Activated T-cell treated with anti-CD3 and anti-CD28 coated beads, Interleukin-2, amount 50 U/mL, for 4 hours (primary cell): Measurements from ENCODE around the gene C15orf61. TPM values are rescaled to one million over a fixed set of nuclear protein-coding genes. Genes with fewer than 3 reads are reported as not detected.

Experiments used
- ATAC-seq, 2 donors: fragments of 200-7000 bp; cut with Tn5 transposase; one replicate each; pipeline ENCODE4 v1.10.0; 2021
- DNase-seq: peaks from one replicate; pipeline ENCODE4 v3.0.0-alpha.2; 2020
- H3K27me3 Mint-ChIP-seq: one replicate; pipeline ENCODE4 v1.8.0; 2021; ENCODE audit warnings: low read depth, mixed read lengths
- H3K36me3 Mint-ChIP-seq: one replicate; pipeline ENCODE4 v1.8.0; 2022; ENCODE audit warnings: mixed read lengths; ENCODE audit not compliant: insufficient read depth
- H3K4me1 Mint-ChIP-seq: one replicate; pipeline ENCODE4 v1.8.0; 2021; ENCODE audit warnings: low read depth, mixed read lengths
- H3K4me3 Mint-ChIP-seq: one replicate; pipeline ENCODE4 v1.8.0; 2021; ENCODE audit warnings: mild to moderate bottlenecking, moderate library complexity, mixed read lengths
- H3K9me3 Mint-ChIP-seq: one replicate; pipeline ENCODE4 v1.8.0; 2021; ENCODE audit warnings: mixed read lengths
- total RNA-seq, 3 donors: library from RNA; stranded (reverse); gene quantifications; one replicate each; pipeline ENCODE4 v1.2.1, GENCODE V29; 2021

The C15orf61 gene
- total RNA-seq, 3 donors from 2014 or later = 8.3 to 9.2 (median 8.6) TPM

DNA sequence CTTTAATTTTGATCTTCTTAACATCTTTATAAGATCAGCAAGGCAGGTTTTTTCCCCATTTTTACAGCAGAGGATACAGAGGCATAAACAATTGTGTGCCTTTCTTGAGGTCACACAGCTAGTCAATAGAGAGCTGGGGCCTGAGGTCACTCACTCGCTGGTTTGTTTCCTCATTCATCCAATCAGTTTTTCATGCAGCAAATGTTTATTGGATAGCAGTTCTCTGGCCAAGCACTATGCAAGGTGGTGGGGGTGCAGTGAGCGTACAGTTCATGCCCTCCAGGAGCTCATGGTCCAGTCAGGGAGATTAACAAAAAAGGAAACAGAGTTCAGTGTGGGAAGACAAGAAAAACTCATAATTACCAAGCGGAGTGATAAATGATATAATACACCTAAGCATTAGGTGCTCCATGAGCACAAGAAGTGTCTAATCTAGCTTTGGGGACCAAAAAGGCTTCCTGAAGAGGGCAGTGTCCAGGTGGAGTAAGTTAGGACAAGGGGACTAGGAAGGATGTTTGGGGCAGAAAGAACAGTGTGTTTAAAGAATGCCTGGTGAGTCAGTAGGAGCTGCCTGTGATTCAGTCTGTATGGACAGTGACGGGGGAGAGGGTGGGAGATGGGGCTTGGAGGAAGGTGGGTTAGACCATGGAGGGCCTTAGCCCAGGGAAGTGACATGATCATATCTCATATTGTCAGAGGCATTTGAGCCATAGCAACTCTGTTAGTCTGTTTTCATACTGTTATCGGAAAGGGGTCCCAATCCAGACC, 50.9 kb downstream of the C15orf61 start:
- Mint-ChIP-seq H3K27me3 (no peaks in the 10 kb centered on the region), H3K4me1 (peaks cover 3% of the 10 kb centered on the region), H3K9me3 (no peaks in the 10 kb centered on the region), H3K4me3 (no peak overlapping the region), H3K36me3 (peaks cover 4% of the 10 kb centered on the region)
- ATAC-seq = no peak
- no peak for DNase-seq

DNA sequence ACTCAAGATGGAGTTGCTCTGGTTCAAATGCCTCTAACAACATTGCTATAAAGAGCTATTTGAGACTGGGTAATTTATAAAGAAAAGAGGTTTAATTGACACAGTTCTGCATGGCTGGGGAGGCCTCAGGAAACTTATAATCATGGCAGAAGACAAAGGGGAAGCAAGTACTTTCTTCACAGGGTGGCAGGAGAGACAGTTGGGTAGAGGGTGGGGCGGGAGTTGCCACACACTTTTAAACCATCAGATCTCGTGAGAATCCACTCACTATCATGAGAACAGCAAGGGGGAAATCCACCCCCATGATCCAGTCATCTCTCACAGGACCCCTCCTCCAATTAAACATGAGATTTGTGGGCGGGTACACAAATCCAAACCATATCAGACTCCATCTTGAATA, 52.3 kb downstream of the C15orf61 start:
- peaks cover 3% of the 10 kb centered on the region for H3K4me1 Mint-ChIP-seq
- H3K27me3 Mint-ChIP-seq = no peaks in the 10 kb centered on the region
- DNase-seq (no peak), ATAC-seq (no peak)
- H3K9me3 Mint-ChIP-seq = no peaks in the 10 kb centered on the region
- H3K4me3 Mint-ChIP-seq = no peak overlapping the region
- peaks cover 4% of the 10 kb centered on the region for H3K36me3 Mint-ChIP-seq

DNA sequence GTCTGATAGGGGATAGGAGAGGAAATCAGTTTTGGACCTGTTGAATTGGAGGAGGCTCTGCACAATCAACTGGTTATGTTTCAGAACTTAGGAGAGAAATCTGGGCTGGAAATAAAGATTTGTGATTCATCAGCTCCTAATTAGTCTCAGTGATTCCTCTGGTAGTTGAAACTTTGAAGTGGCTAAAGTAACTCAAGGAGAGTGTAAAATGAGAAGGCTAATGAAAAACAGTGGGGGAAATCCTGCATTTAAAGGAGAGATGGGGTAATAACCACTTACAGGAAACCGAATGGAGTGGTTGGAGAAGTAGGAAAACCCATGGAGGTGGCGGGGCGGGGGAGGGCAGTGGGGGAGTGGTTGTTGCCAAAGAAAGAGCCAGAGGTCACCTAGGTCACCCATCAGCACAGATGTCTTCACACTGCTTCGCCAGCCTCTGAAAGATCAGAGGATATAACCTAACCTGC, 54.1 kb downstream of the C15orf61 start:
- no peak for DNase-seq
- Mint-ChIP-seq H3K4me1 (peaks cover 3% of the 10 kb centered on the region), H3K9me3 (no peaks in the 10 kb centered on the region), H3K36me3 (peaks cover 4% of the 10 kb centered on the region), H3K27me3 (no peaks in the 10 kb centered on the region), H3K4me3 (no peak overlapping the region)
- ATAC-seq = no peak

DNA sequence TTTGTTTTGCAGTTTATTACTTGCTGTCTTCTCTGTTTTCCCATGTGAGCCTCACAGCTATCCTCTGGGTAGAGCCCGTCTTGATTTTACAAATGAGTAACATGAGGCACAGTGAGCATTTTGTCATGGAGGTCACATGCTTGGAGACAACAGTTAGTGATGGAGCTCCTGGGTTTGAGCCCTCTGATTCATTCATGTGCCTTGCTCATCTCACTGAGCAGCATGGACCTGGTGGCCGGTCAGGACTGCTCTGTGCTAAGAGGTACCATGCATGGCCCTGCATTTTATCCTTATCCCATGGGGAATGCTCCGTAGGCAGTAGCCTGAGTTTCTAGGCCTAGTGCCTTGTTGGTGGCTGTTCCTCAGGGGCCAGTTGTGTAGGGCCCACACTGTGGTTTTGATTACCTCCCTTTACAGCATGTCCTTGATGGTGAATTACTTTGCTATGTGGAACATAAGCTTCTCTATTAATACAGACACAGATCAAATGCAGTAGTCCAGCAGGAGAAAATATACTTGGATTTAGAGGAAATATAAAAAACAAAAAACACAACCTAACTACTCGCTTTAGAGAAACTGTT, 57.2 kb downstream of the C15orf61 start:
- DNase-seq (no peak), ATAC-seq (no peak)
- Mint-ChIP-seq H3K4me1 (peaks cover 3% of the 10 kb centered on the region), H3K36me3 (peaks cover 6% of the 10 kb centered on the region), H3K27me3 (no peaks in the 10 kb centered on the region), H3K9me3 (no peaks in the 10 kb centered on the region), H3K4me3 (no peak overlapping the region)

DNA sequence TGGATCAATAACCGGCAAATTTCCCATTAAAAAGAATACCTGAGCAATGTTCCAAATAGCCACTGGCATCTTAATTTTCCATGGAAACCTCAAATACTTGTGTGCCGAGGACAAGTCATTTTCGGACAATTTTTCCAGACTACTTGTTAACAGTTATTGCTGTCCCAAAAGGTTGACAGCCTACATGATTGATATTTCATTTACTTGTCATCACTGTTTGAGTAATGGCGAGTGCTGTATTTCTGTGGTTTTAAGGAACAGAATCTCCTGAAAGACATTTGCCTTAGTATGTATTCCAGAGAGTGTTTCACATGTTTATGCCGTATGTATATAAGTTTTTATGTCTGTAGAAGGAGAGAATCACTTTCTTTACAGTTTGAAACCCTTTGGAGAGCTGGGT, 58.2 kb downstream of the C15orf61 start:
- Mint-ChIP-seq H3K9me3 (no peaks in the 10 kb centered on the region), H3K4me1 (peaks cover 3% of the 10 kb centered on the region), H3K36me3 (peaks cover 5% of the 10 kb centered on the region), H3K27me3 (no peaks in the 10 kb centered on the region), H3K4me3 (no peak overlapping the region)
- ATAC-seq = no peak
- no peak for DNase-seq

Other genes starting within 250 kb of the C15orf61 start
- 10 to 100 TPM; 13.0 to 14.6 (median 14.2) TPM for gene MAP2K5, start 21.6 kb downstream of the C15orf61 start, total RNA-seq